Measurements from ENCODE around the gene DAPK2. TPM values are rescaled to one million over a fixed set of nuclear protein-coding genes. Genes with fewer than 3 reads are reported as not detected.
A peak's percentile ranks its signal among the peaks of the same experiment; 100 is the strongest.

DAPK2 gene
- total and polyA plus RNA-seq, 2 of the 13 experiments (the other 11 are each of a cell fraction or from before 2014, with no cell fraction given), result 0.33 to 0.63 TPM

DNA sequence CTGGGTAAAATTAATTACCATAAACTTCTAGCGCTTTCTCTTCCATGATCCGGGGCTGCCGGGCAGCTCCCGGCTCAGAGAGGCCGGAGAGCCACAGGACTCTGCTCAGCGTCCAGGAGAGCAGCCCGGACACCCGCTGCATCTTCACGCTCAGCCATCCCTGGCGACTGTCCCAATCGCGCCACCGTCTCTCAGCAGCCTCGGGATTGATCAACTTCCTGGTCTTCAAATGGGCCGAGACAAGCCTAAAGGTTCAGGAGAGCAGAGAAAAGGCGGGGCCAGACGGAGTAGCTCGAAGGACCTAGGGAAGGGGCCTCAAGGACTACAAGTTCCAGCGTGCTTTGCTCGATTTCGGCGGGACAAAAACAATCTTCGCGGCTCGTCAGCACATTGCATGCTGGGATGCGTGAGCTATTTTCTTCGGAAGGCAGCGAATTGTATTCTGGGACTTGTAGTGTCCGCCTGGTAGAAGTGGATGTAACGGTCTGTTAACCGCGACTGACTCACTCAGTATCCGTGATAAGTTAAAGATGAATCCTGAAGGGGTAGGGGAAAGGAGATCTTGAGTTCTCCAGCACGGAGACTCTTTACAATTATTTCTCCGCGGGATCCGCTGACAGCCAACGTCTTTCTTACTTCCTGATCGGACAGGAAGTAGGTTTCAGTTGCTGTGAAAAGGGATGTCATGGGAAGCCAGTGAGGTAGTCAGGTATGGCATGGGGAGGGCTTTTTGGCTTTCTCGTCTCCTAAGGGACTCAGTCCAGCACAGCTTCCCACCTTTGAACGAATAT, 47.5 kb upstream of the DAPK2 start, which contains the start of gene CIAO2A (continued):
- TF ChIP-seq ZNF431 (CRISPR knock-in tag; IDR thresholded peaks at IDR 0.05; ENCODE audit: borderline replicate concordance, low read depth) (peak; percentile 56; the same call in 1 of the 2 replicates), SNRNP70 (IDR thresholded peaks at IDR 0.05; ENCODE audit: low read depth, low read length) (no peak), ZSCAN22 (CRISPR knock-in tag; IDR thresholded peaks at IDR 0.05) (no peak), ZNF75D (CRISPR knock-in tag; IDR thresholded peaks at IDR 0.05; ENCODE audit: borderline replicate concordance) (no peak), ZNF543 (CRISPR knock-in tag; IDR thresholded peaks at IDR 0.05) (0 out of 2 replicates have a peak, but pooled peaks have one; percentile 39), HIVEP1 (CRISPR knock-in tag; IDR thresholded peaks at IDR 0.05) (no peak), ZEB1 (IDR thresholded peaks at IDR 0.05; ENCODE audit: insufficient replicate concordance, low read depth) (no peak), ZSCAN12 (CRISPR knock-in tag; IDR thresholded peaks at IDR 0.05) (no peak), NFE2L2 (IDR thresholded peaks at IDR 0.05; ENCODE audit: low read length) (no peak), IRF2 (CRISPR knock-in tag; IDR thresholded peaks at IDR 0.05) (peak; percentile 89; the same call in 1 of the 2 replicates)
- TF ChIP-seq, protein P1, sequence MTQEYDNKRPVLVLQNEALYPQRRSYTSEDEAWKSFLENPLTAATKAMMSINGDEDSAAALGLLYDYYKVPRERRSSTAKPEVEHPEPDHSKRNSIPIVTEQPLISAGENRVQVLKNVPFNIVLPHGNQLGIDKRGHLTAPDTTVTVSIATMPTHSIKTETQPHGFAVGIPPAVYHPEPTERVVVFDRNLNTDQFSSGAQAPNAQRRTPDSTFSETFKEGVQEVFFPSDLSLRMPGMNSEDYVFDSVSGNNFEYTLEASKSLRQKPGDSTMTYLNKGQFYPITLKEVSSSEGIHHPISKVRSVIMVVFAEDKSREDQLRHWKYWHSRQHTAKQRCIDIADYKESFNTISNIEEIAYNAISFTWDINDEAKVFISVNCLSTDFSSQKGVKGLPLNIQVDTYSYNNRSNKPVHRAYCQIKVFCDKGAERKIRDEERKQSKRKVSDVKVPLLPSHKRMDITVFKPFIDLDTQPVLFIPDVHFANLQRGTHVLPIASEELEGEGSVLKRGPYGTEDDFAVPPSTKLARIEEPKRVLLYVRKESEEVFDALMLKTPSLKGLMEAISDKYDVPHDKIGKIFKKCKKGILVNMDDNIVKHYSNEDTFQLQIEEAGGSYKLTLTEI (CRISPR knock-in tag; conservative IDR thresholded peaks at IDR 0.05), result no peak
- TF ChIP-seq, protein P2, sequence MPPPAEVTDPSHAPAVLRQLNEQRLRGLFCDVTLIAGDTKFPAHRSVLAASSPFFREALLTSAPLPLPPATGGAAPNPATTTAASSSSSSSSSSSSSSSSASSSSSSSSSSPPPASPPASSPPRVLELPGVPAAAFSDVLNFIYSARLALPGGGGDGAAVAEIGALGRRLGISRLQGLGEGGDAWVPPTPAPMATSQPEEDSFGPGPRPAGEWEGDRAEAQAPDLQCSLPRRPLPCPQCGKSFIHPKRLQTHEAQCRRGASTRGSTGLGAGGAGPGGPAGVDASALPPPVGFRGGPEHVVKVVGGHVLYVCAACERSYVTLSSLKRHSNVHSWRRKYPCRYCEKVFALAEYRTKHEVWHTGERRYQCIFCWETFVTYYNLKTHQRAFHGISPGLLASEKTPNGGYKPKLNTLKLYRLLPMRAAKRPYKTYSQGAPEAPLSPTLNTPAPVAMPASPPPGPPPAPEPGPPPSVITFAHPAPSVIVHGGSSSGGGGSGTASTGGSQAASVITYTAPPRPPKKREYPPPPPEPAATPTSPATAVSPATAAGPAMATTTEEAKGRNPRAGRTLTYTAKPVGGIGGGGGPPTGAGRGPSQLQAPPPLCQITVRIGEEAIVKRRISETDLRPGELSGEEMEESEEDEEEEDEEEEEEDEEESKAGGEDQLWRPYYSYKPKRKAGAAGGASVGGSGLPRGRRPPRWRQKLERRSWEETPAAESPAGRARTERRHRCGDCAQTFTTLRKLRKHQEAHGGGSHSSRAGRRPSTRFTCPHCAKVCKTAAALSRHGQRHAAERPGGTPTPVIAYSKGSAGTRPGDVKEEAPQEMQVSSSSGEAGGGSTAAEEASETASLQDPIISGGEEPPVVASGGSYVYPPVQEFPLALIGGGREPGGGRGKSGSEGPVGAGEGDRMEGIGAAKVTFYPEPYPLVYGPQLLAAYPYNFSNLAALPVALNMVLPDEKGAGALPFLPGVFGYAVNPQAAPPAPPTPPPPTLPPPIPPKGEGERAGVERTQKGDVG (CRISPR knock-in tag; IDR thresholded peaks at IDR 0.05; ENCODE audit: borderline replicate concordance), result no peak
- TF ChIP-seq, protein P3, sequence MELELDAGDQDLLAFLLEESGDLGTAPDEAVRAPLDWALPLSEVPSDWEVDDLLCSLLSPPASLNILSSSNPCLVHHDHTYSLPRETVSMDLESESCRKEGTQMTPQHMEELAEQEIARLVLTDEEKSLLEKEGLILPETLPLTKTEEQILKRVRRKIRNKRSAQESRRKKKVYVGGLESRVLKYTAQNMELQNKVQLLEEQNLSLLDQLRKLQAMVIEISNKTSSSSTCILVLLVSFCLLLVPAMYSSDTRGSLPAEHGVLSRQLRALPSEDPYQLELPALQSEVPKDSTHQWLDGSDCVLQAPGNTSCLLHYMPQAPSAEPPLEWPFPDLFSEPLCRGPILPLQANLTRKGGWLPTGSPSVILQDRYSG (CRISPR knock-in tag; IDR thresholded peaks at IDR 0.05), result no peak
- TF ChIP-seq, protein P4, sequence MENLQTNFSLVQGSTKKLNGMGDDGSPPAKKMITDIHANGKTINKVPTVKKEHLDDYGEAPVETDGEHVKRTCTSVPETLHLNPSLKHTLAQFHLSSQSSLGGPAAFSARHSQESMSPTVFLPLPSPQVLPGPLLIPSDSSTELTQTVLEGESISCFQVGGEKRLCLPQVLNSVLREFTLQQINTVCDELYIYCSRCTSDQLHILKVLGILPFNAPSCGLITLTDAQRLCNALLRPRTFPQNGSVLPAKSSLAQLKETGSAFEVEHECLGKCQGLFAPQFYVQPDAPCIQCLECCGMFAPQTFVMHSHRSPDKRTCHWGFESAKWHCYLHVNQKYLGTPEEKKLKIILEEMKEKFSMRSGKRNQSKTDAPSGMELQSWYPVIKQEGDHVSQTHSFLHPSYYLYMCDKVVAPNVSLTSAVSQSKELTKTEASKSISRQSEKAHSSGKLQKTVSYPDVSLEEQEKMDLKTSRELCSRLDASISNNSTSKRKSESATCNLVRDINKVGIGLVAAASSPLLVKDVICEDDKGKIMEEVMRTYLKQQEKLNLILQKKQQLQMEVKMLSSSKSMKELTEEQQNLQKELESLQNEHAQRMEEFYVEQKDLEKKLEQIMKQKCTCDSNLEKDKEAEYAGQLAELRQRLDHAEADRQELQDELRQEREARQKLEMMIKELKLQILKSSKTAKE (CRISPR knock-in tag; IDR thresholded peaks at IDR 0.05; ENCODE audit: borderline replicate concordance), result no peak
- TF ChIP-seq, protein P5, sequence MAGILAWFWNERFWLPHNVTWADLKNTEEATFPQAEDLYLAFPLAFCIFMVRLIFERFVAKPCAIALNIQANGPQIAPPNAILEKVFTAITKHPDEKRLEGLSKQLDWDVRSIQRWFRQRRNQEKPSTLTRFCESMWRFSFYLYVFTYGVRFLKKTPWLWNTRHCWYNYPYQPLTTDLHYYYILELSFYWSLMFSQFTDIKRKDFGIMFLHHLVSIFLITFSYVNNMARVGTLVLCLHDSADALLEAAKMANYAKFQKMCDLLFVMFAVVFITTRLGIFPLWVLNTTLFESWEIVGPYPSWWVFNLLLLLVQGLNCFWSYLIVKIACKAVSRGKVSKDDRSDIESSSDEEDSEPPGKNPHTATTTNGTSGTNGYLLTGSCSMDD (CRISPR knock-in tag; IDR thresholded peaks at IDR 0.05), result no peak
- TF ChIP-seq, protein P6, sequence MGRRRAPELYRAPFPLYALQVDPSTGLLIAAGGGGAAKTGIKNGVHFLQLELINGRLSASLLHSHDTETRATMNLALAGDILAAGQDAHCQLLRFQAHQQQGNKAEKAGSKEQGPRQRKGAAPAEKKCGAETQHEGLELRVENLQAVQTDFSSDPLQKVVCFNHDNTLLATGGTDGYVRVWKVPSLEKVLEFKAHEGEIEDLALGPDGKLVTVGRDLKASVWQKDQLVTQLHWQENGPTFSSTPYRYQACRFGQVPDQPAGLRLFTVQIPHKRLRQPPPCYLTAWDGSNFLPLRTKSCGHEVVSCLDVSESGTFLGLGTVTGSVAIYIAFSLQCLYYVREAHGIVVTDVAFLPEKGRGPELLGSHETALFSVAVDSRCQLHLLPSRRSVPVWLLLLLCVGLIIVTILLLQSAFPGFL (CRISPR knock-in tag; IDR thresholded peaks at IDR 0.05), result 0 out of 2 replicates have a peak, but pooled peaks have one; percentile 2

Measured in HepG2 (cell line).